B cell (primary cell): ENCODE measurements around the gene REPS2. TPM values are rescaled to one million over a fixed set of nuclear protein-coding genes. Genes with fewer than 3 reads are reported as not detected.
"Not testable (repeated sequence)": the region's sequence is repeated elsewhere in the genome, so short reads cannot be mapped to it uniquely, and the experiment has no call there.

ENCODE experiments used
- ATAC-seq: fragments of 200-7000 bp; cut with Tn5 transposase; one replicate; pipeline ENCODE4 v1.10.0; 2021; ENCODE audit warnings: low read depth, mild to moderate bottlenecking, moderate number of reproducible peaks, moderate library complexity
- CTCF ChIA-PET: fragments of 350-600 bp; sonication (Branson Sonifier 250); formaldehyde crosslinking; loops from one replicate; lab custom pipeline; 2021; ENCODE audit warnings: antibody characterized with exemption, inconsistent platforms; lab: Charles Lee
- POLR2A ChIA-PET: fragments of 350-600 bp; sonication (Branson Sonifier 250); formaldehyde crosslinking; loops from one replicate; lab custom pipeline; 2021; ENCODE audit warnings: antibody characterized with exemption; lab: Charles Lee
- DNase-seq: peaks from one replicate; pipeline ENCODE4 v3.0.0; 2013
- H2AFZ ChIP-seq: 2 replicates; pipeline ENCODE4 v1.6.1; 2012; ENCODE audit warnings: mild to moderate bottlenecking, low read depth, low read length; ENCODE audit not compliant: insufficient read depth, poor library complexity, severe bottlenecking
- H3K27ac ChIP-seq, 2 donors: 1 replicate in 1 of 2; 2 replicates in 1 of 2; pipeline ENCODE4 v1.5.1; 2012 to 2013; ENCODE audit warnings: low read length in 2 of 2, mild to moderate bottlenecking in 2 of 2, moderate library complexity in 1 of 2
- H3K27me3 ChIP-seq, 4 experiments: fragments of 200-600 bp in 1 of 4; sonication (generic) in 1 of 4; replicated peaks in 1 of 4; 1 replicate in 2 of 4; 2 replicates in 2 of 4; pipeline versions ENCODE4 v1.6.1 to v1.7.0; 2013 to 2016; ENCODE audit warnings: low read length in 3 of 4, mild to moderate bottlenecking in 2 of 4, mixed read lengths in 1 of 4, moderate library complexity in 1 of 4; ENCODE audit not compliant: insufficient read depth in 4 of 4, control insufficient read depth in 3 of 4; ENCODE audit errors: control extremely low read depth in 1 of 4
- H3K36me3 ChIP-seq, 2 experiments: replicated peaks in 1 of 2; 1 replicate in 1 of 2; 2 replicates in 1 of 2; pipeline versions ENCODE4 v1.6.1 to v1.7.1; 2013; ENCODE audit warnings: low read length in 1 of 2; ENCODE audit not compliant: insufficient read depth in 2 of 2, control insufficient read depth in 1 of 2; ENCODE audit errors: control extremely low read depth in 1 of 2, extremely low read depth in 1 of 2
- H3K4me1 ChIP-seq, 2 donors: fragments of 200-600 bp in 1 of 2; sonication (generic) in 1 of 2; 1 replicate in 1 of 2; 2 replicates in 1 of 2; pipeline versions ENCODE4 v1.5.1 to v1.6.1; 2013 to 2017; ENCODE audit warnings: low read length in 2 of 2; ENCODE audit not compliant: control insufficient read depth in 2 of 2, insufficient read depth in 2 of 2
- H3K4me2 ChIP-seq: replicated peaks from 2 replicates; pipeline ENCODE3; 2012; ENCODE audit warnings: mild to moderate bottlenecking, low read depth, low read length; ENCODE audit not compliant: poor library complexity, severe bottlenecking
- H3K4me3 ChIP-seq, 5 experiments: fragments of 200-600 bp in 1 of 5; sonication (generic) in 1 of 5; 1 replicate in 3 of 5; 2 replicates in 2 of 5; pipeline versions ENCODE4 v1.5.1 to v1.7.0; 2011 to 2016; ENCODE audit warnings: low read length in 4 of 5, mild to moderate bottlenecking in 4 of 5, low read depth in 2 of 5, control low read depth in 1 of 5, moderate library complexity in 1 of 5; ENCODE audit not compliant: insufficient read depth in 1 of 5; ENCODE audit errors: control extremely low read depth in 1 of 5, extremely low read depth in 1 of 5
- H3K79me2 ChIP-seq: fragments of 200-600 bp; sonication (generic); one replicate; pipeline ENCODE4 v1.6.0; 2016; ENCODE audit warnings: low read length; ENCODE audit not compliant: control insufficient read depth, insufficient read depth
- H3K9ac ChIP-seq: fragments of 200-600 bp; sonication (generic); 2 replicates; pipeline ENCODE4 v1.6.1; 2017; ENCODE audit warnings: mild to moderate bottlenecking, low read length, moderate library complexity
- H3K9me3 ChIP-seq, 3 donors: one replicate each; pipeline versions ENCODE4 v1.6.1 to v1.7.1; 2013; ENCODE audit warnings: low read length in 2 of 3; ENCODE audit not compliant: control insufficient read depth in 2 of 3, insufficient read depth in 1 of 3; ENCODE audit errors: control extremely low read depth in 1 of 3
- H4K20me1 ChIP-seq: 2 replicates; pipeline ENCODE4 v1.6.0; 2012; ENCODE audit warnings: mild to moderate bottlenecking, low read length; ENCODE audit not compliant: insufficient read depth, control insufficient read depth, poor library complexity, severe bottlenecking
- H3K27ac Mint-ChIP-seq: one replicate; pipeline ENCODE4 v1.8.0; 2021; ENCODE audit warnings: mixed read lengths
- H3K27me3 Mint-ChIP-seq: one replicate; pipeline ENCODE4 v1.8.0; 2021; ENCODE audit warnings: mixed read lengths
- H3K4me1 Mint-ChIP-seq: one replicate; pipeline ENCODE4 v1.8.0; 2021; ENCODE audit warnings: mixed read lengths
- H3K4me3 Mint-ChIP-seq: one replicate; pipeline ENCODE4 v1.8.0; 2021; ENCODE audit warnings: mixed read lengths
- H3K9me3 Mint-ChIP-seq: one replicate; pipeline ENCODE4 v1.8.0; 2022; ENCODE audit warnings: mixed read lengths; ENCODE audit not compliant: insufficient read depth
- CTCF ChIP-seq: fragments of 200-600 bp; IDR thresholded peaks from one replicate; pipeline ENCODE4 v1.8.0; 2022; ENCODE audit warnings: antibody characterized with exemption, mild to moderate bottlenecking
- EZH2 ChIP-seq: IDR thresholded peaks from 2 replicates; pipeline ENCODE4 v1.6.1; 2012; ENCODE audit warnings: borderline replicate concordance, low read depth, mild to moderate bottlenecking, moderate library complexity, low read length; ENCODE audit not compliant: insufficient read depth, poor library complexity, severe bottlenecking
- WGBS: methylation state at CpG from one replicate; pipeline ENCODE4 v1.1.5; 2013; ENCODE audit warnings: missing lambda C conversion rate; ENCODE audit not compliant: insufficient coverage; 5-methylcytosine and 5-hydroxymethylcytosine counted together
- intact Hi-C: fragments of 100-400 bp; cut with micrococcal nuclease; formaldehyde crosslinking; loops from one replicate; pipeline ENCODE4 v1.10.0; 2022
- polyA plus RNA-seq: library from polyadenylated mRNA; depleted of rRNA; stranded (reverse); fragments of >200 nt; gene quantifications from 2 replicates; pipeline ENCODE4 v1.2.3, GENCODE V29; 2012
- total RNA-seq, 2 donors: library from RNA; stranded (reverse); fragments of 120-200 nt in 1 of 2; gene quantifications; 1 replicate in 1 of 2; 2 replicates in 1 of 2; pipeline versions ENCODE4 v1.2.3 to v1.2.4, GENCODE V29; 2013 to 2022

Gene REPS2
- total and polyA plus RNA-seq, 2 donors (not counting 1 experiment from before 2014, with no cell fraction given) = 1.1 to 4.9 TPM

- H4K20me1 ChIP-seq = no peaks in the 10 kb centered on the region
- Mint-ChIP-seq H3K27ac (no peak overlapping the region), H3K4me3 (no peak overlapping the region), H3K27me3 (no peaks in the 10 kb centered on the region), H3K9me3 (no peaks in the 10 kb centered on the region), H3K4me1 (no peaks in the 10 kb centered on the region)
- no peak overlapping the region for H2AFZ ChIP-seq
- H3K79me2 ChIP-seq = peaks cover 16% of the 10 kb centered on the region
- no peak for DNase-seq
- ChIA-PET POLR2A (no interaction called here), CTCF (no interaction called here)
- TF ChIP-seq EZH2 (no peak), CTCF (no peak)
- no CpG with 5 or more reads among the region's 1 CpG for WGBS
- H3K4me1 ChIP-seq = no peaks in the 10 kb centered on the region
- no peak overlapping the region for H3K27ac ChIP-seq
- no peak overlapping the region for H3K4me2 ChIP-seq
- no peak for ATAC-seq
- no peak overlapping the region for H3K4me3 ChIP-seq
- intact Hi-C loops = no loop called here
- no peaks in the 10 kb centered on the region for H3K27me3 ChIP-seq
- H3K9ac ChIP-seq = no peak overlapping the region
- no peaks in the 10 kb centered on the region for H3K36me3 ChIP-seq
- no peaks in the 10 kb centered on the region for H3K9me3 ChIP-seq
Observed at GRCh38 chrX:16963216-16963615, 16.8 kb downstream of the REPS2 start.

- H3K27me3 Mint-ChIP-seq, DNase-seq, H3K36me3 ChIP-seq, H3K9me3 Mint-ChIP-seq, H2AFZ ChIP-seq, CTCF ChIA-PET, POLR2A ChIA-PET, H3K79me2 ChIP-seq, H3K9ac ChIP-seq, H3K27ac ChIP-seq, H3K4me3 Mint-ChIP-seq, H3K4me3 ChIP-seq, H3K4me1 Mint-ChIP-seq, intact Hi-C loops, H4K20me1 ChIP-seq, H3K27ac Mint-ChIP-seq, H3K4me1 ChIP-seq, ATAC-seq, H3K9me3 ChIP-seq, H3K4me2 ChIP-seq, H3K27me3 ChIP-seq: not testable (repeated sequence)
- no CpG with 5 or more reads among the region's 32 CpGs for WGBS
Observed at GRCh38 chrX:16964976-16965375, 18.5 kb downstream of the REPS2 start.
